ENCODE results near the gene DACH1. TPM values are rescaled to one million over a fixed set of nuclear protein-coding genes. Genes with fewer than 3 reads are reported as not detected.

DACH1 gene
- total RNA-seq, 1 donor from 2014 or later = 1.6 TPM

DNA sequence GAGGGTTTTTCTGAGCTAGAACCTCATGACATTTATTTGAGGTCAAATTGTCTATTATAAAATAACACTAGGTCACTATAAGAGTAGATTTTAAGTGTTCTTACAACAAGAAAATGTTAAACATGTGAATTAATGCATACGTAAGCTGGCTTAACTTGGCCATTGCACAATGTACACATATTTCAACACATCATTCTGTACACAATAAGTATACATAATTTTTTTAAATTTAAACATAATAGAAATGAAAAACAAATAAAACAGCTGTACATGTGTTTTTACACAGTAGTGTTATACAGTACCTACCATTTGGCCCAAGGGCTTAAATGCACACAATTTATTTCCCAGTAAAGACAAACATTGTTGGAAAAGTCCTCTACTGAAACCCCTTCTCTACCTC is 269.9 kb downstream of the DACH1 start:
- DNase-seq (ENCODE audit: low read depth) (no peak), FAIRE-seq (no peak)
- no peak overlapping the region for H3K4me2 ChIP-seq (ENCODE audit: low read length)

DNA sequence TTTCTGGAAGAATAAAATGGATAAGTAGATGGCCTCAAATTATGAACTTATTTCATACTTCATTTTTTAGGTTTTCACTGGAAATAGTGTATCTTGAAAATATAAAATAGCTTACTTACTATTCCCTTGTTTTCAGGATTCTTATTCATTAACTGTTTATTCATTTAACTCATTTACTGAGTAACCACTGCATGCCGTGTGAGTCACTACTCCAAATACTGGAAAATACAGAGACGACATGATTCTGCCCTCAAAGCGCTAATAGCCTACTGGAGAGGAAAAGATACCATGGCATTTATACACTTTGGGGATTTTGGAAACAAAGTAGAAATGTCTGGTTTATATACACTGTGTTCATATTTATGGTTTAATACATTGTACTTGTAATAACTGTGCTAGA is 270.9 kb downstream of the DACH1 start:
- Histone ChIP-seq H3K27me3 (ENCODE audit: insufficient read depth, low read length) (no peaks in the 10 kb centered on the region), H2AFZ (ENCODE audit: low read depth, low read length) (no peak overlapping the region), H3K9me3 (ENCODE audit: insufficient read depth, low read depth, low read length) (no peaks in the 10 kb centered on the region), H3K4me3 (ENCODE audit: insufficient read depth, low read depth, low read length) (no peak overlapping the region), H3K36me3 (ENCODE audit: insufficient read depth, low read length) (no peaks in the 10 kb centered on the region), H3K4me1 (ENCODE audit: insufficient read depth, low read length) (no peaks in the 10 kb centered on the region), H3K27ac (ENCODE audit: low read depth, low read length) (no peak overlapping the region), H4K20me1 (ENCODE audit: insufficient read depth, low read length) (no peaks in the 10 kb centered on the region), H3K4me2 (ENCODE audit: low read length) (no peak overlapping the region), H3K9ac (ENCODE audit: low read length) (no peak overlapping the region), H3K79me2 (ENCODE audit: insufficient read depth, low read length) (no peaks in the 10 kb centered on the region)
- FAIRE-seq (no peak), DNase-seq (ENCODE audit: low read depth) (no peak)
- H3K4me3 Mint-ChIP-seq (ENCODE audit: unreplicated experiment) = no peak overlapping the region
- TF ChIP-seq, protein P1, sequence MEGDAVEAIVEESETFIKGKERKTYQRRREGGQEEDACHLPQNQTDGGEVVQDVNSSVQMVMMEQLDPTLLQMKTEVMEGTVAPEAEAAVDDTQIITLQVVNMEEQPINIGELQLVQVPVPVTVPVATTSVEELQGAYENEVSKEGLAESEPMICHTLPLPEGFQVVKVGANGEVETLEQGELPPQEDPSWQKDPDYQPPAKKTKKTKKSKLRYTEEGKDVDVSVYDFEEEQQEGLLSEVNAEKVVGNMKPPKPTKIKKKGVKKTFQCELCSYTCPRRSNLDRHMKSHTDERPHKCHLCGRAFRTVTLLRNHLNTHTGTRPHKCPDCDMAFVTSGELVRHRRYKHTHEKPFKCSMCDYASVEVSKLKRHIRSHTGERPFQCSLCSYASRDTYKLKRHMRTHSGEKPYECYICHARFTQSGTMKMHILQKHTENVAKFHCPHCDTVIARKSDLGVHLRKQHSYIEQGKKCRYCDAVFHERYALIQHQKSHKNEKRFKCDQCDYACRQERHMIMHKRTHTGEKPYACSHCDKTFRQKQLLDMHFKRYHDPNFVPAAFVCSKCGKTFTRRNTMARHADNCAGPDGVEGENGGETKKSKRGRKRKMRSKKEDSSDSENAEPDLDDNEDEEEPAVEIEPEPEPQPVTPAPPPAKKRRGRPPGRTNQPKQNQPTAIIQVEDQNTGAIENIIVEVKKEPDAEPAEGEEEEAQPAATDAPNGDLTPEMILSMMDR (IDR thresholded peaks at IDR 0.05; ENCODE audit: insufficient read depth, low read depth, low read length) = no peak
- no peak for TF ChIP-seq EZH2 (IDR thresholded peaks at IDR 0.05; ENCODE audit: insufficient read depth, low read length)
- no peaks in the 10 kb centered on the region for H3K36me3 Mint-ChIP-seq (ENCODE audit: low read depth, unreplicated experiment)
- no peak overlapping the region for H3K27ac Mint-ChIP-seq (ENCODE audit: unreplicated experiment)
- H3K27me3 Mint-ChIP-seq (ENCODE audit: low read depth, unreplicated experiment) = no peaks in the 10 kb centered on the region
- H3K4me1 Mint-ChIP-seq (ENCODE audit: low read depth, unreplicated experiment) = no peaks in the 10 kb centered on the region
- H3K9me3 Mint-ChIP-seq (ENCODE audit: unreplicated experiment) = no peaks in the 10 kb centered on the region

More for the DNA sequence above, 269.9 kb downstream of the DACH1 start:
- Histone ChIP-seq H4K20me1 (ENCODE audit: insufficient read depth, low read length) (no peaks in the 10 kb centered on the region), H3K9ac (ENCODE audit: low read length) (no peak overlapping the region), H3K27ac (ENCODE audit: low read depth, low read length) (no peak overlapping the region), H2AFZ (ENCODE audit: low read depth, low read length) (no peak overlapping the region), H3K27me3 (ENCODE audit: insufficient read depth, low read length) (no peaks in the 10 kb centered on the region), H3K4me1 (ENCODE audit: insufficient read depth, low read length) (no peaks in the 10 kb centered on the region), H3K9me3 (ENCODE audit: insufficient read depth, low read depth, low read length) (no peaks in the 10 kb centered on the region), H3K4me3 (ENCODE audit: insufficient read depth, low read depth, low read length) (no peak overlapping the region), H3K36me3 (ENCODE audit: insufficient read depth, low read length) (no peaks in the 10 kb centered on the region), H3K79me2 (ENCODE audit: insufficient read depth, low read length) (no peaks in the 10 kb centered on the region)
- Mint-ChIP-seq H3K27me3 (ENCODE audit: low read depth, unreplicated experiment) (no peaks in the 10 kb centered on the region), H3K9me3 (ENCODE audit: unreplicated experiment) (no peaks in the 10 kb centered on the region), H3K27ac (ENCODE audit: unreplicated experiment) (no peak overlapping the region), H3K4me1 (ENCODE audit: low read depth, unreplicated experiment) (no peaks in the 10 kb centered on the region), H3K36me3 (ENCODE audit: low read depth, unreplicated experiment) (no peaks in the 10 kb centered on the region), H3K4me3 (ENCODE audit: unreplicated experiment) (no peak overlapping the region)
- no peak for TF ChIP-seq EZH2 (IDR thresholded peaks at IDR 0.05; ENCODE audit: insufficient read depth, low read length)
- TF ChIP-seq, protein P1 (IDR thresholded peaks at IDR 0.05; ENCODE audit: insufficient read depth, low read depth, low read length) = no peak

DNA sequence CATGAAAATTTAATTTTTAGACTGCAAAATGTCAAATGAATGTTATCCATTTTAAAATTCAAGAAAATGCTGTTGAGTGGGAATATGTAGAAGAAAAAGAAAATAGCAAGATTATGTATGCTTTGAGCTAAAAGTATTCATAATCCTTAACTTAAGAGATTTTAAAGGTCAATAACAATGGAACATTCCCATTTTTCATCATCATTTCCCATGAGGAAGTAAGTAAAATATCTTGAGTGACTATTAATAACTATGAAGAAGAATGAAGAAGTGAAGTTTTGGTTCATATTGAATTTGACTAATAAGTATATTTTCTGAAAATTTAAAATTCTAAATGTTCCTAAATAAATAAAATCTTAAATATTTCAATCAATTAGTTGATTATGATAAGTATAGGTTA is 273.4 kb downstream of the DACH1 start:
- Histone ChIP-seq H2AFZ (ENCODE audit: low read depth, low read length) (no peak overlapping the region), H3K9me3 (ENCODE audit: insufficient read depth, low read depth, low read length) (no peaks in the 10 kb centered on the region), H3K4me1 (ENCODE audit: insufficient read depth, low read length) (no peaks in the 10 kb centered on the region), H3K36me3 (ENCODE audit: insufficient read depth, low read length) (no peaks in the 10 kb centered on the region), H3K27me3 (ENCODE audit: insufficient read depth, low read length) (no peaks in the 10 kb centered on the region), H3K4me2 (ENCODE audit: low read length) (no peak overlapping the region), H3K79me2 (ENCODE audit: insufficient read depth, low read length) (no peaks in the 10 kb centered on the region), H3K9ac (ENCODE audit: low read length) (no peak overlapping the region), H3K4me3 (ENCODE audit: insufficient read depth, low read depth, low read length) (no peak overlapping the region), H4K20me1 (ENCODE audit: insufficient read depth, low read length) (no peaks in the 10 kb centered on the region), H3K27ac (ENCODE audit: low read depth, low read length) (no peak overlapping the region)
- FAIRE-seq = no peak
- H3K27ac Mint-ChIP-seq (ENCODE audit: unreplicated experiment) = no peak overlapping the region
- TF ChIP-seq EZH2 (IDR thresholded peaks at IDR 0.05; ENCODE audit: insufficient read depth, low read length) = no peak
- TF ChIP-seq, protein P1 (IDR thresholded peaks at IDR 0.05; ENCODE audit: insufficient read depth, low read depth, low read length) = no peak
- no peak overlapping the region for H3K4me3 Mint-ChIP-seq (ENCODE audit: unreplicated experiment)
- no peaks in the 10 kb centered on the region for H3K9me3 Mint-ChIP-seq (ENCODE audit: unreplicated experiment)
- no peaks in the 10 kb centered on the region for H3K36me3 Mint-ChIP-seq (ENCODE audit: low read depth, unreplicated experiment)
- no peak for DNase-seq (ENCODE audit: low read depth)
- no peaks in the 10 kb centered on the region for H3K27me3 Mint-ChIP-seq (ENCODE audit: low read depth, unreplicated experiment)
- H3K4me1 Mint-ChIP-seq (ENCODE audit: low read depth, unreplicated experiment) = no peaks in the 10 kb centered on the region
